Skeletal muscle satellite cell (primary cell): ENCODE data around the gene RRAGC. TPM values are rescaled to one million over a fixed set of nuclear protein-coding genes. Genes with fewer than 3 reads are reported as not detected.

Experiments used
- H3K27me3 ChIP-seq: 2 replicates; pipeline ENCODE4 v1.7.0; 2013; ENCODE audit warnings: low read length; ENCODE audit not compliant: control insufficient read depth, insufficient read depth
- H3K36me3 ChIP-seq: 2 replicates; pipeline ENCODE4 v1.7.0; 2013; ENCODE audit warnings: mild to moderate bottlenecking, control low read depth, low read length; ENCODE audit not compliant: insufficient read depth
- H3K4me1 ChIP-seq: 2 replicates; pipeline ENCODE4 v1.7.0; 2013; ENCODE audit warnings: low read length; ENCODE audit not compliant: control insufficient read depth, insufficient read depth
- H3K4me2 ChIP-seq: 2 replicates; pipeline ENCODE4 v1.7.0; 2013; ENCODE audit warnings: mild to moderate bottlenecking, low read length
- H3K4me3 ChIP-seq: 2 replicates; pipeline ENCODE4 v1.7.0; 2013; ENCODE audit warnings: low read length
- H3K9ac ChIP-seq: 2 replicates; pipeline ENCODE4 v1.7.0; 2013; ENCODE audit warnings: mild to moderate bottlenecking, low read depth, low read length, moderate library complexity
- H3K9me3 ChIP-seq: replicated peaks from 2 replicates; pipeline ENCODE4 v1.7.0; 2013; ENCODE audit warnings: mild to moderate bottlenecking, control low read depth, low read length
- total RNA-seq: library from RNA; depleted of rRNA; stranded (reverse); fragments of >200 nt; gene quantifications from 2 replicates; pipeline ENCODE4 v1.2.3, GENCODE V29; 2012; rRNA removed

RRAGC gene
- 21.0 and 24.6 TPM in 2 replicates for total RNA-seq

- H3K9ac ChIP-seq, result peak within 1 kb of the TSS; percentile 90
- H3K4me2 ChIP-seq, result peak within 1 kb of the TSS; percentile 85
- peak within 1 kb of the TSS; percentile 100 for H3K4me3 ChIP-seq
- H3K4me1 ChIP-seq, result peaks cover 20% of the 10 kb centered on the region
- H3K36me3 ChIP-seq, result peaks cover 23% of the 10 kb centered on the region
- H3K9me3 ChIP-seq, result no peaks in the 10 kb centered on the region
- no peaks in the 10 kb centered on the region for H3K27me3 ChIP-seq
These were observed at the start of gene RRAGC for GRCh38 chr1:38859561-38860453. RRAGC (minus strand) TSS chr1:38859772; CDS start chr1:38859646, 126 bp downstream.

- Histone ChIP-seq H3K4me3 (no peak overlapping the region), H3K9me3 (no peaks in the 10 kb centered on the region), H3K27me3 (no peaks in the 10 kb centered on the region), H3K9ac (no peak overlapping the region), H3K4me2 (no peak overlapping the region), H3K36me3 (peaks cover 2% of the 10 kb centered on the region), H3K4me1 (no peaks in the 10 kb centered on the region)
These were observed 49.2 kb upstream of the RRAGC start for GRCh38 chr1:38908821-38909220.

DNA sequence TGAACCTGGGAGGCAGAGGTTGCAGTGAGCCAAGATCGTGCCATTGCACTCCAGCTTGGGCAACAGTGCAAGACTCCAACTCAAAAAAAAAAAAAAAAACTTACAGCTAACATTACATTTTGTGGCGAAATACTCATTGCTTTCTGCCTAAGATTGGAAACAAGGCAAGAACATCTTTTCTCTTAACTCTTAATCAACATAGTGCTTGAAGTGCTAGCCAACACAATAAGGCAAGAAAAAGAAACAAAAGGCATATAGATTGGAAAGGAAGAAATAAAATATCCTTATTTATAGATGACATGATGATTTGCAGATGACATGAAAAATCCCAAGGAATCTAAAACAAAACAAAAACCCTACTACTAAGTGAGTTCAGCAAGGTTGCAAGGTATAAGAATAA is 46.4 kb upstream of the RRAGC start:
- Histone ChIP-seq H3K4me3 (no peak overlapping the region), H3K27me3 (no peaks in the 10 kb centered on the region), H3K36me3 (peaks cover 2% of the 10 kb centered on the region), H3K9ac (no peak overlapping the region), H3K4me1 (no peaks in the 10 kb centered on the region), H3K9me3 (no peaks in the 10 kb centered on the region), H3K4me2 (no peak overlapping the region)

GRCh38 chr1:38899560-38899959 is 40.0 kb upstream of the RRAGC start:
- H3K27me3 ChIP-seq, result no peaks in the 10 kb centered on the region
- H3K9ac ChIP-seq, result no peak overlapping the region
- H3K4me2 ChIP-seq, result no peak overlapping the region
- H3K4me3 ChIP-seq, result no peak overlapping the region
- no peaks in the 10 kb centered on the region for H3K9me3 ChIP-seq
- no peaks in the 10 kb centered on the region for H3K36me3 ChIP-seq
- H3K4me1 ChIP-seq, result peaks cover 6% of the 10 kb centered on the region

GRCh38 chr1:38898653-38899230 is 39.2 kb upstream of the RRAGC start:
- Histone ChIP-seq H3K4me3 (no peak overlapping the region), H3K9ac (no peak overlapping the region), H3K36me3 (no peaks in the 10 kb centered on the region), H3K4me1 (peaks cover 6% of the 10 kb centered on the region), H3K4me2 (no peak overlapping the region), H3K9me3 (no peaks in the 10 kb centered on the region), H3K27me3 (no peaks in the 10 kb centered on the region)

DNA sequence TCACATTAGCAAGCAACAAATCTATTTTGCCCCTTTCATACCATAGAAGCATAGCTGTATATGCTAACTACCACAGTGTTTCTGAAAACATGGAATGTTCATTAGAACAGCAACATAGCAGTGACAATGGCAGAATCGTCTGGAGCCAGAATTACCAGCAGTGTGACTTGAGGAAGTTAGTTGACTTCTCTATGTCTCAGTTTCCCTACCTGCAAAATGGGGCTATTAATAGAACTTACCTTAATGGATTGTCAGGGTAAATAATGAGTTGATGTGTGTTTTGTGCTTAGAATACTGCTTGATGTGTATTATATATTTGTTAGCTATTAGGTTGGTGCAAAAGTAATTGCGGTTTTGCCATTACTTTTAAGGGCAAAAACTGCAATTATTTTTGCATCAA is 36.6 kb upstream of the RRAGC start:
- Histone ChIP-seq H3K36me3 (no peaks in the 10 kb centered on the region), H3K4me3 (no peak overlapping the region), H3K9ac (no peak overlapping the region), H3K4me1 (peaks cover 6% of the 10 kb centered on the region), H3K4me2 (no peak overlapping the region), H3K9me3 (no peaks in the 10 kb centered on the region), H3K27me3 (no peaks in the 10 kb centered on the region)

DNA sequence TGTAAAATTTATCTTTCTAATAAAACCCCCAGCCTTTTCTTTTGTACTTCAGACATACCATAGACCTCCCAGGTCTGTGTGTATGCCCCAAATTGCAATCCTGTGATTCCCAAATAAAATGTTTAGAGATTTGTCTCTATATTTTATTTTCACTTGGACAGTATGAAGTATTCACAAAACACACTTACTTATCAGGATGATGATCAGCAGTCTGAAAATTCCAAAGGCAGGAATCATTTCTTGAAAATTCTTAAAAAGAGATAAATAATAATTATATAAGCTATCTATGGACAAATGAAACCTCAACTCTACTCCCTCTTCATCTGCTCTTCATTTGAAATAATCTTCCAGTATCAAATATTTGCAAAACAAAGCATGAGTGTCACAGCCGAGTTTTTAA is 33.4 kb upstream of the RRAGC start:
- H3K27me3 ChIP-seq, result no peaks in the 10 kb centered on the region
- no peak overlapping the region for H3K9ac ChIP-seq
- H3K4me2 ChIP-seq, result no peak overlapping the region
- H3K36me3 ChIP-seq, result no peaks in the 10 kb centered on the region
- no peaks in the 10 kb centered on the region for H3K9me3 ChIP-seq
- H3K4me1 ChIP-seq, result no peaks in the 10 kb centered on the region
- no peak overlapping the region for H3K4me3 ChIP-seq

DNA sequence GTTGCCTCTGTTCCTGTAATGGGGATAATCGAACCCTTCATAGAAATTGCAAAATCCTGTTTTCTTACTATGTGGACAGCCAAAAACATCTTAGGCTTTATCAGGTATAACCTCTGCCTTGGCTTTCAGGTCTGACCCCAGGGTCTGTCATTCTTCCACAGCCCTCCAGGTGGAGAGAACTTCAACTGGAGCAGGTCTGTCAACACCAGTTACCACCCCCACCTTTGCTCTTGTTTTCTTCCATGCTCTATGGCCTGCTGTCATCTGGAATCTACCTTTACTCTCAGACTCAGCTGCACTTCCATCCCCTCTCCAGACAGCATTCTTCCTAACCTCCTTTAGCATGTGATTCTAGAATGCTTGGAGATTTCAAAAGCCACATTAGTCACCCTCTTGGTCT is 32.2 kb upstream of the RRAGC start:
- no peak overlapping the region for H3K9ac ChIP-seq
- no peaks in the 10 kb centered on the region for H3K36me3 ChIP-seq
- no peak overlapping the region for H3K4me3 ChIP-seq
- H3K4me1 ChIP-seq, result no peaks in the 10 kb centered on the region
- H3K9me3 ChIP-seq, result no peaks in the 10 kb centered on the region
- no peak overlapping the region for H3K4me2 ChIP-seq
- no peaks in the 10 kb centered on the region for H3K27me3 ChIP-seq

DNA sequence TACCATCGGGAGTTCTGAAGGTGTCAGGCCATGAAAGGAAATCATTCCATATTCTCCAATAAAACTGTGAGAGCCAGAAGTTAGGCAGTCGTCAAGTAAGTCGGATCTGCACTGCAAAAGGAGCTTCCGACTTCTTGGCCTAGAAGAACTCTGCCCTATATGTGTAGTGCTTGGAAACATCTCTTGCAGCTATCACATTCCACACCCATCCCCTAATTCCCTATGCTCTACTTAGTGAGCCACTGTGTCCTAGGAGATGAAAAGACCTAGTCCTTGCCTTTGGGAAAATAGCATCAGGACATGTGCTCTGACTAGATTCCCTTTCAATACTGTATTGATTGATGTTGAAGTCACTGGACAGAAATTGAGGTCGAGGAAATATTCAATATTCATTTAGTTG is 30.0 kb upstream of the RRAGC start:
- Histone ChIP-seq H3K27me3 (no peaks in the 10 kb centered on the region), H3K36me3 (no peaks in the 10 kb centered on the region), H3K4me2 (no peak overlapping the region), H3K9ac (no peak overlapping the region), H3K9me3 (no peaks in the 10 kb centered on the region), H3K4me3 (no peak overlapping the region), H3K4me1 (no peaks in the 10 kb centered on the region)

DNA sequence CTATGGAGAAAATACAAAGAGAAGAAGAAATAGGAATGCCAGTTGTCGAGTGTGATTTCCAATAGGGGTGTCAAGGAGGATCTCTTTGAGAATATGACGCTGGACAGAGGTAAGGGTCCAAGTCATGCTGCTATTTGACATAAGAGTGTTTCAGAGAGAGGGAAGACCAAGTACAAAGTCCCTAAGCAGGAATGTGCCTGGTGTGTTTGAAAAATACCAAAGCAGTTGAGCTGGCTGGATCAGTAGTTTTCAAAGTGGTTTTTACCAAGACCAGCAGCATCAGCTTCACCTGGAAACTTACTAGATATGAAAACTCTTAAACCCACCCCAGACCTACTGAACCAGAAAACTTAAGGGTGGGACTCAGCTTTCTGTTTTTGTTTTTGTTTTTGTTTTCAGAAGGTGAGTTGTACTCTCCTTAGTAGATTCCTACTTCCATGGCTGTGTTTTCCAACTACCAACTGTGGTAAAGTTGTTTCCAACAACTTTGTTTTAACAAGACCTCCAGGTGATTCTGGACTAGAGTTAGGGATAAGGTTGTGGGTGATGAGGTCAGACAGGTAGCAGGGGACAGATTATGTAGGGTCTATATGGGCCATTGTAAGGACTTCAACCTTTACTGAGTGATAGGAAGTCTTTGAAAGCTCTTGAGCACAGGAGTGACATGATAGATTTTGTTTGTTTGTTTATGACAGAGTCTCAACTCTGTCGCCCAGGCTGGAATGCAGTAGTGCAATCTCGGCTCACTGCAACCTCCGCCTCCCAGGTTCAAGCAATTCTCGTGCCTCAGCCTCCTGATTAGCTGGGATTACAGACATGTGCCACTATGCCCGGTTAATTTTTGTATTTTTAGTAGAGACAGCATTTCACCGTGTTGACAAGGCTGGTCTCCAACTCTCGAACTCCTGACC is 29.1 kb upstream of the RRAGC start:
- no peaks in the 10 kb centered on the region for H3K4me1 ChIP-seq
- H3K4me3 ChIP-seq, result no peak overlapping the region
- H3K4me2 ChIP-seq, result no peak overlapping the region
- H3K36me3 ChIP-seq, result no peaks in the 10 kb centered on the region
- H3K27me3 ChIP-seq, result no peaks in the 10 kb centered on the region
- H3K9ac ChIP-seq, result no peak overlapping the region
- H3K9me3 ChIP-seq, result no peaks in the 10 kb centered on the region

- Histone ChIP-seq H3K4me3 (no peak overlapping the region), H3K4me2 (no peak overlapping the region), H3K9ac (no peak overlapping the region), H3K4me1 (no peaks in the 10 kb centered on the region), H3K36me3 (no peaks in the 10 kb centered on the region), H3K9me3 (no peaks in the 10 kb centered on the region), H3K27me3 (no peaks in the 10 kb centered on the region)
These were observed 25.5 kb upstream of the RRAGC start for GRCh38 chr1:38885092-38885491.
